Keratinocyte (primary cell): ENCODE results near the gene QPCT. TPM values are rescaled to one million over a fixed set of nuclear protein-coding genes. Genes with fewer than 3 reads are reported as not detected.

Experiments used
- DNase-seq: peaks from one replicate; pipeline ENCODE4 v3.0.0-alpha.2; 2011; ENCODE audit warnings: low read depth, missing footprints, low spot score
- FAIRE-seq: peaks from 2 replicates; lab custom pipeline; 2011; peaks lifted over from hg19 to GRCh38; lab: Jason Lieb, UNC
- H2AFZ ChIP-seq: 2 replicates; pipeline ENCODE4 v1.6.0; 2012; ENCODE audit warnings: low read length, control low read depth, inconsistent platforms; ENCODE audit not compliant: control insufficient read depth
- H3K27ac ChIP-seq: 2 replicates; pipeline ENCODE4 v1.5.1; 2011; ENCODE audit warnings: low read length; ENCODE audit not compliant: control insufficient read depth, insufficient read depth
- H3K27me3 ChIP-seq: 3 replicates; pipeline ENCODE4 v1.6.0; 2011; ENCODE audit warnings: low read length; ENCODE audit not compliant: control insufficient read depth, insufficient read depth; ENCODE audit errors: extremely low read depth
- H3K36me3 ChIP-seq, 2 experiments: 2 replicates in 1 of 2; 3 replicates in 1 of 2; pipeline ENCODE4 v1.5.1; 2011; ENCODE audit warnings: low read length in 2 of 2, mild to moderate bottlenecking in 1 of 2; ENCODE audit not compliant: control insufficient read depth in 2 of 2, insufficient read depth in 2 of 2; ENCODE audit errors: extremely low read depth in 1 of 2
- H3K4me1 ChIP-seq: 3 replicates; pipeline ENCODE4 v1.5.1; 2011; ENCODE audit warnings: low read length; ENCODE audit not compliant: control insufficient read depth, insufficient read depth; ENCODE audit errors: extremely low read depth
- H3K4me2 ChIP-seq: 3 replicates; pipeline ENCODE4 v1.6.0; 2011; ENCODE audit warnings: low read depth, low read length; ENCODE audit not compliant: control insufficient read depth, insufficient read depth; ENCODE audit errors: extremely low read depth
- H3K4me3 ChIP-seq, 3 experiments: fragments of 200-600 bp in 1 of 3; sonication (generic) in 1 of 3; 2 replicates in 2 of 3; 3 replicates in 1 of 3; pipeline ENCODE4 v1.5.1; 2011 to 2016; ENCODE audit warnings: low read length in 3 of 3, mild to moderate bottlenecking in 3 of 3, control low read depth in 2 of 3, inconsistent platforms in 1 of 3, low read depth in 1 of 3, mixed read lengths in 1 of 3, mixed run types in 1 of 3, moderate library complexity in 1 of 3; ENCODE audit not compliant: control insufficient read depth in 2 of 3, insufficient read depth in 2 of 3; ENCODE audit errors: extremely low read depth in 1 of 3
- H3K79me2 ChIP-seq: 2 replicates; pipeline ENCODE4 v1.6.0; 2012; ENCODE audit warnings: low read length; ENCODE audit not compliant: control insufficient read depth, insufficient read depth
- H3K9ac ChIP-seq: 3 replicates; pipeline ENCODE4 v1.6.0; 2011; ENCODE audit warnings: low read length; ENCODE audit not compliant: control insufficient read depth, insufficient read depth; ENCODE audit errors: extremely low read depth
- H3K9me1 ChIP-seq: 3 replicates; pipeline ENCODE4 v1.6.0; 2011; ENCODE audit warnings: low read length; ENCODE audit not compliant: control insufficient read depth, insufficient read depth; ENCODE audit errors: extremely low read depth
- H3K9me3 ChIP-seq: 2 replicates; pipeline ENCODE4 v1.5.1; 2012; ENCODE audit warnings: low read depth, low read length; ENCODE audit not compliant: control insufficient read depth
- H4K20me1 ChIP-seq: 3 replicates; pipeline ENCODE4 v1.6.0; 2011; ENCODE audit warnings: low read length; ENCODE audit not compliant: control insufficient read depth, insufficient read depth; ENCODE audit errors: extremely low read depth
- CTCF ChIP-seq, 3 experiments: IDR thresholded peaks in 1 of 3; conservative IDR thresholded peaks in 1 of 3; optimal IDR thresholded peaks in 1 of 3; 2 replicates in 2 of 3; 3 replicates in 1 of 3; pipeline versions ENCODE3 to v1.5.1; 2011; ENCODE audit warnings: low read length in 3 of 3, mild to moderate bottlenecking in 3 of 3, moderate library complexity in 2 of 3, control low read depth in 1 of 3, inconsistent platforms in 1 of 3; ENCODE audit not compliant: insufficient read depth in 2 of 3; ENCODE audit errors: extremely low read depth in 1 of 3
- EZH2 ChIP-seq: IDR thresholded peaks from one replicate; pipeline ENCODE4 v1.6.1; 2012; ENCODE audit warnings: inconsistent platforms, mild to moderate bottlenecking, low read length, moderate library complexity
- dilution Hi-C: fragments of 300-500 bp; cut with MboI; formaldehyde crosslinking; loops from one replicate; pipeline ENCODE4 v1.7.0; 2020; ENCODE audit warnings: low sequenced_read_pairs; ENCODE audit not compliant: extremely low pct_ligation_motif_present
- polyA plus RNA-seq, 5 experiments: library from polyadenylated mRNA; depleted of rRNA in 3 of 5; stranded (reverse) in 3 of 5; stranded (forward) in 1 of 5; unstranded in 1 of 5; fragments of >200 nt; gene quantifications; 1 replicate in 1 of 5; 2 replicates in 3 of 5; 3 replicates in 1 of 5; pipeline versions ENCODE4 v1.2.1 to v1.2.3, GENCODE V29; 2011 to 2012; ENCODE audit warnings: missing spikeins in 2 of 5, low read depth in 1 of 5, low replicate concordance in 1 of 5

QPCT gene
- polyA plus RNA-seq, 1 donor (not counting 4 experiments of a cell fraction or from before 2014, with no cell fraction given) = 11.6 TPM

- Histone ChIP-seq H3K4me2 (peak overlapping the region; percentile 55), H3K9ac (no peak overlapping the region), H3K4me1 (peaks cover 43% of the 10 kb centered on the region), H3K9me1 (no peaks in the 10 kb centered on the region), H3K9me3 (no peaks in the 10 kb centered on the region), H3K27me3 (no peaks in the 10 kb centered on the region), H3K79me2 (no peaks in the 10 kb centered on the region), H3K4me3 (no peak overlapping the region), H2AFZ (peak overlapping the region; percentile 1), H3K36me3 (no peaks in the 10 kb centered on the region), H3K27ac (peak overlapping the region; percentile 82), H4K20me1 (no peaks in the 10 kb centered on the region)
- no peak for TF ChIP-seq EZH2
- no peak for TF ChIP-seq CTCF (optimal IDR thresholded peaks at IDR 0.05 in 1 of 3, IDR thresholded peaks at IDR 0.05 in 1 of 3, conservative IDR thresholded peaks at IDR 0.05 in 1 of 3; ENCODE audit: extremely low read depth in 1 of 3, insufficient read depth in 2 of 3, low read length in 3 of 3)
- DNase-seq (no peak), FAIRE-seq (no peak)
- dilution Hi-C loops = no loop called here
Observed at GRCh38 chr2:37389395-37389794, 45.0 kb downstream of the QPCT start.

GRCh38 chr2:37389989-37390765 lies 45.7 kb downstream of the QPCT start:
- FAIRE-seq (peak; percentile 96), DNase-seq (no peak)
- Histone ChIP-seq H3K4me2 (peak overlapping the region; percentile 55), H3K36me3 (no peaks in the 10 kb centered on the region), H3K4me3 (peak overlapping the region in 1 of 3 experiments; percentile 9), H3K9ac (peak overlapping the region; percentile 29), H3K27me3 (no peaks in the 10 kb centered on the region), H3K27ac (peak overlapping the region; percentile 82), H2AFZ (peak overlapping the region; percentile 54), H4K20me1 (no peaks in the 10 kb centered on the region), H3K9me3 (no peaks in the 10 kb centered on the region), H3K4me1 (peaks cover 43% of the 10 kb centered on the region), H3K9me1 (no peaks in the 10 kb centered on the region), H3K79me2 (no peaks in the 10 kb centered on the region)
- dilution Hi-C loops = no loop called here
- no peak for TF ChIP-seq CTCF (optimal IDR thresholded peaks at IDR 0.05 in 1 of 3, IDR thresholded peaks at IDR 0.05 in 1 of 3, conservative IDR thresholded peaks at IDR 0.05 in 1 of 3; ENCODE audit: extremely low read depth in 1 of 3, insufficient read depth in 2 of 3, low read length in 3 of 3)
- no peak for TF ChIP-seq EZH2
